H9 (cell line): ENCODE measurements around the gene TMEM119. TPM values are rescaled to one million over a fixed set of nuclear protein-coding genes. Genes with fewer than 3 reads are reported as not detected.
A peak's percentile ranks its signal among the peaks of the same experiment; 100 is the strongest.

Experiments
- DNase-seq: peaks from one replicate; pipeline ENCODE4 v3.0.0-alpha.2; 2017
- H2AFZ ChIP-seq: one replicate; pipeline ENCODE4 v1.6.1; 2013; ENCODE audit warnings: mild to moderate bottlenecking, low read length, control low read depth, moderate library complexity
- H2AK5ac ChIP-seq: 2 replicates; pipeline ENCODE4 v1.6.1; 2013; ENCODE audit warnings: low read length, control low read depth, mixed read lengths; ENCODE audit not compliant: insufficient read length
- H2BK120ac ChIP-seq: one replicate; pipeline ENCODE4 v1.6.1; 2013; ENCODE audit warnings: low read depth, mild to moderate bottlenecking, low read length, control low read depth, inconsistent platforms; ENCODE audit not compliant: poor library complexity, severe bottlenecking
- H2BK12ac ChIP-seq: 2 replicates; pipeline ENCODE4 v1.6.1; 2013; ENCODE audit warnings: low read length, control low read depth, mixed read lengths, low read depth; ENCODE audit not compliant: insufficient read length
- H2BK15ac ChIP-seq: 2 replicates; pipeline ENCODE4 v1.6.1; 2013; ENCODE audit warnings: low read depth, low read length, control low read depth
- H2BK20ac ChIP-seq: one replicate; pipeline ENCODE4 v1.6.1; 2013; ENCODE audit warnings: low read depth, mild to moderate bottlenecking, low read length, control low read depth, inconsistent platforms; ENCODE audit not compliant: poor library complexity, severe bottlenecking
- H2BK5ac ChIP-seq: 2 replicates; pipeline ENCODE4 v1.6.1; 2013; ENCODE audit warnings: low read length, control low read depth, mixed read lengths; ENCODE audit not compliant: insufficient read length
- H3K14ac ChIP-seq: 2 replicates; pipeline ENCODE4 v1.6.1; 2013; ENCODE audit warnings: low read length, control low read depth; ENCODE audit not compliant: insufficient read depth
- H3K18ac ChIP-seq: 2 replicates; pipeline ENCODE4 v1.6.1; 2013; ENCODE audit warnings: low read depth, mild to moderate bottlenecking, mixed read lengths, low read length, control low read depth; ENCODE audit not compliant: insufficient read length
- H3K23ac ChIP-seq: 2 replicates; pipeline ENCODE4 v1.6.1; 2013; ENCODE audit warnings: low read length, control low read depth, mixed read lengths, low read depth; ENCODE audit not compliant: insufficient read length
- H3K23me2 ChIP-seq: 2 replicates; pipeline ENCODE4 v1.6.1; 2013; ENCODE audit warnings: low read depth, mild to moderate bottlenecking, mixed read lengths, low read length, control low read depth; ENCODE audit not compliant: insufficient read length, poor library complexity, severe bottlenecking
- H3K27ac ChIP-seq: 2 replicates; pipeline ENCODE4 v1.5.1; 2013; ENCODE audit warnings: low read length, control low read depth, mixed read lengths, low read depth; ENCODE audit not compliant: insufficient read length
- H3K27me3 ChIP-seq: 2 replicates; pipeline ENCODE4 v1.6.1; 2013; ENCODE audit warnings: low read length, control low read depth, inconsistent platforms; ENCODE audit not compliant: insufficient read depth
- H3K4ac ChIP-seq: 2 replicates; pipeline ENCODE4 v1.6.1; 2013; ENCODE audit warnings: low read depth, mild to moderate bottlenecking, control low read depth, inconsistent platforms, low read length, moderate library complexity
- H3K4me1 ChIP-seq: 2 replicates; pipeline ENCODE4 v1.6.1; 2013; ENCODE audit warnings: low read length, control low read depth, inconsistent platforms; ENCODE audit not compliant: insufficient read depth
- H3K4me2 ChIP-seq: 2 replicates; pipeline ENCODE4 v1.6.1; 2013; ENCODE audit warnings: low read length, control low read depth, mixed read lengths; ENCODE audit not compliant: insufficient read length, insufficient read depth
- H3K56ac ChIP-seq: 2 replicates; pipeline ENCODE4 v1.6.1; 2013; ENCODE audit warnings: low read depth, mild to moderate bottlenecking, mixed read lengths, low read length, control low read depth; ENCODE audit not compliant: insufficient read length
- H3K79me1 ChIP-seq: 2 replicates; pipeline ENCODE4 v1.6.1; 2013; ENCODE audit warnings: low read depth, mild to moderate bottlenecking, moderate library complexity, low read length, control low read depth, inconsistent platforms; ENCODE audit not compliant: insufficient read depth, poor library complexity, severe bottlenecking
- H3K79me2 ChIP-seq: 2 replicates; pipeline ENCODE4 v1.6.1; 2013; ENCODE audit warnings: low read length, control low read depth, inconsistent platforms; ENCODE audit not compliant: insufficient read depth
- H3K9ac ChIP-seq: 2 replicates; pipeline ENCODE4 v1.6.1; 2013; ENCODE audit warnings: low read length, control low read depth, mixed read lengths; ENCODE audit not compliant: insufficient read length; ENCODE audit errors: extremely low read depth
- H3K9me3 ChIP-seq: one replicate; pipeline ENCODE4 v1.6.1; 2013; ENCODE audit warnings: low read depth, low read length, inconsistent platforms; ENCODE audit not compliant: control insufficient read depth
- H3T11ph ChIP-seq: one replicate; pipeline ENCODE4 v1.6.1; 2013; ENCODE audit warnings: mild to moderate bottlenecking, low read length, control low read depth, inconsistent platforms
- H4K20me1 ChIP-seq: one replicate; pipeline ENCODE4 v1.6.1; 2013; ENCODE audit not compliant: control insufficient read depth, insufficient read length, insufficient read depth
- H4K5ac ChIP-seq: 2 replicates; pipeline ENCODE4 v1.6.1; 2013; ENCODE audit warnings: low read depth, mild to moderate bottlenecking, mixed read lengths, low read length, control low read depth; ENCODE audit not compliant: insufficient read length
- H4K8ac ChIP-seq: replicated peaks from 2 replicates; pipeline ENCODE4 v1.6.1; 2013; ENCODE audit warnings: low read length, control low read depth, mixed read lengths, low read depth; ENCODE audit not compliant: insufficient read length
- H4K91ac ChIP-seq: 2 replicates; pipeline ENCODE4 v1.6.1; 2013; ENCODE audit warnings: low read depth, mild to moderate bottlenecking, moderate library complexity, mixed read lengths, low read length, control low read depth; ENCODE audit not compliant: insufficient read length
- H3K27ac Mint-ChIP-seq, 3 experiments: 2 replicates in 2 of 3; 3 replicates in 1 of 3; pipeline ENCODE4 v1.8.0; 2020 to 2021; ENCODE audit warnings: mixed read lengths in 3 of 3, mild to moderate bottlenecking in 1 of 3, moderate library complexity in 1 of 3
- H3K27me3 Mint-ChIP-seq: 2 replicates; pipeline ENCODE4 v1.8.0; 2021; ENCODE audit warnings: low read depth, mild to moderate bottlenecking, moderate library complexity, mixed read lengths
- H3K36me3 Mint-ChIP-seq, 3 experiments: 2 replicates in 2 of 3; 3 replicates in 1 of 3; pipeline ENCODE4 v1.8.0; 2020 to 2021; ENCODE audit warnings: low read depth in 3 of 3, mixed read lengths in 3 of 3; ENCODE audit not compliant: insufficient read depth in 1 of 3
- H3K4me1 Mint-ChIP-seq, 2 experiments: 2 replicates each; pipeline ENCODE4 v1.8.0; 2020; ENCODE audit warnings: mixed read lengths in 2 of 2
- H3K4me3 Mint-ChIP-seq, 2 experiments: 2 replicates in 1 of 2; 3 replicates in 1 of 2; pipeline ENCODE4 v1.8.0; 2020 to 2021; ENCODE audit warnings: mild to moderate bottlenecking in 2 of 2, mixed read lengths in 2 of 2, moderate library complexity in 1 of 2
- H3K9me3 Mint-ChIP-seq, 2 experiments: 2 replicates in 1 of 2; 3 replicates in 1 of 2; pipeline ENCODE4 v1.8.0; 2020; ENCODE audit warnings: mild to moderate bottlenecking in 2 of 2, mixed read lengths in 2 of 2, moderate library complexity in 1 of 2
- CTCF ChIP-seq: fragments of 200-600 bp; sonication (generic); conservative IDR thresholded peaks from 3 replicates; pipeline ENCODE4 v1.8.0; 2021; ENCODE audit warnings: antibody characterized with exemption, mild to moderate bottlenecking
- WGBS: extraction: QIAGEN DNeasy Blood & Tissue Kit; methylation state at CpG from one replicate; pipeline ENCODE4 v1.1.7; 2013; ENCODE audit warnings: missing lambda C conversion rate, low lambda C conversion rate, mixed read lengths; ENCODE audit not compliant: insufficient read length; ENCODE audit errors: extremely low coverage; 5-methylcytosine and 5-hydroxymethylcytosine counted together
- total RNA-seq: library from RNA; stranded (reverse); gene quantifications from 2 replicates; pipeline ENCODE4 v1.2.1, GENCODE V29; 2021

Gene TMEM119
- total RNA-seq, 1 experiment from 2014 or later, result not detected

- no peak overlapping the region for H2AFZ ChIP-seq
- H3K56ac ChIP-seq, result no peak overlapping the region
- H2BK20ac ChIP-seq, result no peak overlapping the region
- no CpG with 5 or more reads among the region's 2 CpGs for WGBS
- TF ChIP-seq CTCF, result no peak
- H3K23ac ChIP-seq, result no peak overlapping the region
- no peak overlapping the region for H3K4ac ChIP-seq
- H3K14ac ChIP-seq, result no peak overlapping the region
- no peak overlapping the region for H2BK15ac ChIP-seq
- H2AK5ac ChIP-seq, result no peak overlapping the region
- peaks cover 4 to 11% (median 4%) of the 10 kb centered on the region in 3 experiments; a peak in 5 of 7 replicates for H3K36me3 Mint-ChIP-seq
- H3K9ac ChIP-seq, result no peak overlapping the region
- no peak overlapping the region for H3K27ac Mint-ChIP-seq
- no peaks in the 10 kb centered on the region for H3K23me2 ChIP-seq
- H3K9me3 ChIP-seq, result no peaks in the 10 kb centered on the region
- peaks cover 6% of the 10 kb centered on the region for H3K27me3 Mint-ChIP-seq
- H2BK5ac ChIP-seq, result no peak overlapping the region
- H3K79me1 ChIP-seq, result no peaks in the 10 kb centered on the region
- no peak overlapping the region for H2BK12ac ChIP-seq
- H3K27me3 ChIP-seq, result no peaks in the 10 kb centered on the region
- H3K79me2 ChIP-seq, result no peaks in the 10 kb centered on the region
- H4K5ac ChIP-seq, result no peak overlapping the region
- no peak overlapping the region for H4K91ac ChIP-seq
- H3K4me1 Mint-ChIP-seq, result 0 out of 4 replicates have a peak, but pooled peaks cover 0 to 1% of the 10 kb centered on the region in 2 experiments
- peaks cover 9 to 10% of the 10 kb centered on the region in 2 experiments for H3K9me3 Mint-ChIP-seq
- H3K4me1 ChIP-seq, result no peaks in the 10 kb centered on the region
- H4K20me1 ChIP-seq, result no peaks in the 10 kb centered on the region
- H3T11ph ChIP-seq, result no peak overlapping the region
- no peak overlapping the region for H3K27ac ChIP-seq
- DNase-seq, result no peak
- H4K8ac ChIP-seq, result no peak overlapping the region
- 0 out of 5 replicates have a peak overlapping the region, but pooled peaks of 1 of the 2 experiments have one; percentile 25 for H3K4me3 Mint-ChIP-seq
- no peak overlapping the region for H3K18ac ChIP-seq
- H3K4me2 ChIP-seq, result no peak overlapping the region
- H2BK120ac ChIP-seq, result no peak overlapping the region
Measured at GRCh38 chr12:108578264-108578663, 19.6 kb downstream of the TMEM119 start.
